Measurements from ENCODE around the gene MYO1B.

The MYO1B gene

GRCh38 chr2:191327484-191327883, 82.3 kb downstream of the MYO1B start:
- no peak overlapping the region for H3K27ac ChIP-seq (ENCODE audit: low read depth, low read length, poor library complexity, severe bottlenecking)
- H3F3A ChIP-seq (ENCODE audit: insufficient read depth, low read length): no peaks in the 10 kb centered on the region
- no peaks in the 10 kb centered on the region for H3K9me2 ChIP-seq (ENCODE audit: low read depth, low read length)
- H3K36me3 ChIP-seq (ENCODE audit: insufficient read depth, low read length): no peaks in the 10 kb centered on the region
- no peaks in the 10 kb centered on the region for H3K79me2 ChIP-seq (ENCODE audit: insufficient read depth, low read length)
- no peak overlapping the region for H3K9ac ChIP-seq (ENCODE audit: low read length)
- H3K27me3 ChIP-seq (ENCODE audit: insufficient read depth, low read length): no peaks in the 10 kb centered on the region
- H2AFZ ChIP-seq (ENCODE audit: low read length): no peak overlapping the region
- TF ChIP-seq CTCF (IDR thresholded peaks at IDR 0.05; ENCODE audit: low read length) (no peak), EZH2 (IDR thresholded peaks at IDR 0.05; ENCODE audit: borderline replicate concordance, low read length) (no peak)
- no peak overlapping the region for H3K4me2 ChIP-seq (ENCODE audit: low read length)
- no peaks in the 10 kb centered on the region for H4K20me1 ChIP-seq (ENCODE audit: insufficient read depth, low read length)
- no peaks in the 10 kb centered on the region for H3K4me1 ChIP-seq (ENCODE audit: insufficient read depth, low read length, severe bottlenecking)
- H3K9me3 ChIP-seq (ENCODE audit: low read length): no peaks in the 10 kb centered on the region
- H3K4me3 ChIP-seq (ENCODE audit: low read depth, low read length, poor library complexity, severe bottlenecking): no peak overlapping the region

- Histone ChIP-seq H3K4me2 (ENCODE audit: low read length) (no peak overlapping the region), H3K9me2 (ENCODE audit: low read depth, low read length) (no peaks in the 10 kb centered on the region), H3K36me3 (ENCODE audit: insufficient read depth, low read length) (no peaks in the 10 kb centered on the region), H3K27me3 (ENCODE audit: insufficient read depth, low read length) (no peaks in the 10 kb centered on the region), H4K20me1 (ENCODE audit: insufficient read depth, low read length) (no peaks in the 10 kb centered on the region), H3K9me3 (ENCODE audit: low read length) (no peaks in the 10 kb centered on the region), H3F3A (ENCODE audit: insufficient read depth, low read length) (no peaks in the 10 kb centered on the region), H3K79me2 (ENCODE audit: insufficient read depth, low read length) (no peaks in the 10 kb centered on the region), H3K4me1 (ENCODE audit: insufficient read depth, low read length, severe bottlenecking) (no peaks in the 10 kb centered on the region), H3K4me3 (ENCODE audit: low read depth, low read length, poor library complexity, severe bottlenecking) (no peak overlapping the region), H3K27ac (ENCODE audit: low read depth, low read length, poor library complexity, severe bottlenecking) (no peak overlapping the region), H3K9ac (ENCODE audit: low read length) (no peak overlapping the region), H2AFZ (ENCODE audit: low read length) (no peak overlapping the region)
- TF ChIP-seq CTCF (IDR thresholded peaks at IDR 0.05; ENCODE audit: low read length) (no peak), EZH2 (IDR thresholded peaks at IDR 0.05; ENCODE audit: borderline replicate concordance, low read length) (no peak)
Measured at GRCh38 chr2:191328150-191328809, 83.1 kb downstream of the MYO1B start.

GRCh38 chr2:191329841-191330240, 84.6 kb downstream of the MYO1B start:
- H2AFZ ChIP-seq (ENCODE audit: low read length): no peak overlapping the region
- no peaks in the 10 kb centered on the region for H3K27me3 ChIP-seq (ENCODE audit: insufficient read depth, low read length)
- no peaks in the 10 kb centered on the region for H3F3A ChIP-seq (ENCODE audit: insufficient read depth, low read length)
- TF ChIP-seq EZH2 (IDR thresholded peaks at IDR 0.05; ENCODE audit: borderline replicate concordance, low read length): no peak
- no peak for TF ChIP-seq CTCF (IDR thresholded peaks at IDR 0.05; ENCODE audit: low read length)
- H3K4me3 ChIP-seq (ENCODE audit: low read depth, low read length, poor library complexity, severe bottlenecking): no peak overlapping the region
- H3K36me3 ChIP-seq (ENCODE audit: insufficient read depth, low read length): no peaks in the 10 kb centered on the region
- no peaks in the 10 kb centered on the region for H3K9me3 ChIP-seq (ENCODE audit: low read length)
- H3K79me2 ChIP-seq (ENCODE audit: insufficient read depth, low read length): no peaks in the 10 kb centered on the region
- no peak overlapping the region for H3K27ac ChIP-seq (ENCODE audit: low read depth, low read length, poor library complexity, severe bottlenecking)
- H3K4me2 ChIP-seq (ENCODE audit: low read length): no peak overlapping the region
- no peaks in the 10 kb centered on the region for H3K4me1 ChIP-seq (ENCODE audit: insufficient read depth, low read length, severe bottlenecking)
- H3K9me2 ChIP-seq (ENCODE audit: low read depth, low read length): no peaks in the 10 kb centered on the region
- no peak overlapping the region for H3K9ac ChIP-seq (ENCODE audit: low read length)
- H4K20me1 ChIP-seq (ENCODE audit: insufficient read depth, low read length): no peaks in the 10 kb centered on the region
